ENCODE results near the gene NHEJ1.

The NHEJ1 gene

GRCh38 chr2:219111375-219112061 lies 49.1 kb downstream of the NHEJ1 start:
- no peak for DNase-seq
- Histone ChIP-seq H3K9me3 (ENCODE audit: severe bottlenecking) (no peaks in the 10 kb centered on the region), H3K4me3 (ENCODE audit: low read depth, low read length) (no peak overlapping the region), H3K36me3 (no peaks in the 10 kb centered on the region; the same call in 1 of the 2 replicates), H3K27ac (no peak overlapping the region), H3K27me3 (ENCODE audit: insufficient read depth, low read depth, severe bottlenecking) (no peaks in the 10 kb centered on the region)
- TF ChIP-seq, protein P1, sequence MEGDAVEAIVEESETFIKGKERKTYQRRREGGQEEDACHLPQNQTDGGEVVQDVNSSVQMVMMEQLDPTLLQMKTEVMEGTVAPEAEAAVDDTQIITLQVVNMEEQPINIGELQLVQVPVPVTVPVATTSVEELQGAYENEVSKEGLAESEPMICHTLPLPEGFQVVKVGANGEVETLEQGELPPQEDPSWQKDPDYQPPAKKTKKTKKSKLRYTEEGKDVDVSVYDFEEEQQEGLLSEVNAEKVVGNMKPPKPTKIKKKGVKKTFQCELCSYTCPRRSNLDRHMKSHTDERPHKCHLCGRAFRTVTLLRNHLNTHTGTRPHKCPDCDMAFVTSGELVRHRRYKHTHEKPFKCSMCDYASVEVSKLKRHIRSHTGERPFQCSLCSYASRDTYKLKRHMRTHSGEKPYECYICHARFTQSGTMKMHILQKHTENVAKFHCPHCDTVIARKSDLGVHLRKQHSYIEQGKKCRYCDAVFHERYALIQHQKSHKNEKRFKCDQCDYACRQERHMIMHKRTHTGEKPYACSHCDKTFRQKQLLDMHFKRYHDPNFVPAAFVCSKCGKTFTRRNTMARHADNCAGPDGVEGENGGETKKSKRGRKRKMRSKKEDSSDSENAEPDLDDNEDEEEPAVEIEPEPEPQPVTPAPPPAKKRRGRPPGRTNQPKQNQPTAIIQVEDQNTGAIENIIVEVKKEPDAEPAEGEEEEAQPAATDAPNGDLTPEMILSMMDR (IDR thresholded peaks at IDR 0.05; ENCODE audit: low read depth, low read length) = no peak

GRCh38 chr2:219109471-219109870 lies 51.1 kb downstream of the NHEJ1 start:
- no peaks in the 10 kb centered on the region for H3K27me3 ChIP-seq (ENCODE audit: insufficient read depth, low read depth, severe bottlenecking)
- no peak for DNase-seq

GRCh38 chr2:219107758-219108157 lies 52.9 kb downstream of the NHEJ1 start:
- TF ChIP-seq, protein P1 (IDR thresholded peaks at IDR 0.05; ENCODE audit: low read depth, low read length) = no peak
- Histone ChIP-seq H3K36me3 (no peaks in the 10 kb centered on the region), H3K27ac (no peak overlapping the region), H3K4me3 (ENCODE audit: low read depth, low read length) (no peak overlapping the region), H3K9me3 (ENCODE audit: severe bottlenecking) (no peaks in the 10 kb centered on the region), H3K27me3 (ENCODE audit: insufficient read depth, low read depth, severe bottlenecking) (no peaks in the 10 kb centered on the region)
- no peak for DNase-seq

More at GRCh38 chr2:219109471-219109870, 51.1 kb downstream of the NHEJ1 start:
- no peaks in the 10 kb centered on the region for H3K9me3 ChIP-seq (ENCODE audit: severe bottlenecking)
- no peak overlapping the region for H3K4me3 ChIP-seq (ENCODE audit: low read depth, low read length)
- H3K27ac ChIP-seq = no peak overlapping the region
- H3K36me3 ChIP-seq = no peaks in the 10 kb centered on the region; the same call in 1 of the 2 replicates
- TF ChIP-seq, protein P1 (IDR thresholded peaks at IDR 0.05; ENCODE audit: low read depth, low read length) = no peak

DNA sequence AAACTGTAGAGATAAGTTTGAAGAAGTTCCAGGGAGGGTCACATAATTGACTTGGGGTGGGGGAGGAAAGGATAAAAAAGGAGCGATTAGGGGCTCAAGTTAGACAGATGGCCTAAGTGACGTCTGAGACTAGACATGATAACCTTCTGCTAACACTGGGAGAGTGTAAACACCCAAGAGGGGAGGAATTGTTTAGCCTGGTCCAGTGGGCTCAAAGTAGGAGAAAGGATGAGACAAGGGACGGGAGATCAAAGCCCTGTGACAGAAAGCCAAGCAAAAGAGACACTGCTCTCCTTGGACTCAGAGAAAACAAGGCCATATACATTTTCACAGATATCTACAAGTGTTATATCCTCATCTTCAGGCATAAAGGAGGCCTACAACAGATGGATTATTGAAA lies 54.4 kb downstream of the NHEJ1 start:
- TF ChIP-seq, protein P1 (IDR thresholded peaks at IDR 0.05; ENCODE audit: low read depth, low read length) = no peak
- Histone ChIP-seq H3K36me3 (no peaks in the 10 kb centered on the region), H3K27me3 (ENCODE audit: insufficient read depth, low read depth, severe bottlenecking) (no peaks in the 10 kb centered on the region), H3K4me3 (ENCODE audit: low read depth, low read length) (no peak overlapping the region), H3K9me3 (ENCODE audit: severe bottlenecking) (no peaks in the 10 kb centered on the region), H3K27ac (peak overlapping the region; percentile 68)
- peak; percentile 23 for DNase-seq

DNA sequence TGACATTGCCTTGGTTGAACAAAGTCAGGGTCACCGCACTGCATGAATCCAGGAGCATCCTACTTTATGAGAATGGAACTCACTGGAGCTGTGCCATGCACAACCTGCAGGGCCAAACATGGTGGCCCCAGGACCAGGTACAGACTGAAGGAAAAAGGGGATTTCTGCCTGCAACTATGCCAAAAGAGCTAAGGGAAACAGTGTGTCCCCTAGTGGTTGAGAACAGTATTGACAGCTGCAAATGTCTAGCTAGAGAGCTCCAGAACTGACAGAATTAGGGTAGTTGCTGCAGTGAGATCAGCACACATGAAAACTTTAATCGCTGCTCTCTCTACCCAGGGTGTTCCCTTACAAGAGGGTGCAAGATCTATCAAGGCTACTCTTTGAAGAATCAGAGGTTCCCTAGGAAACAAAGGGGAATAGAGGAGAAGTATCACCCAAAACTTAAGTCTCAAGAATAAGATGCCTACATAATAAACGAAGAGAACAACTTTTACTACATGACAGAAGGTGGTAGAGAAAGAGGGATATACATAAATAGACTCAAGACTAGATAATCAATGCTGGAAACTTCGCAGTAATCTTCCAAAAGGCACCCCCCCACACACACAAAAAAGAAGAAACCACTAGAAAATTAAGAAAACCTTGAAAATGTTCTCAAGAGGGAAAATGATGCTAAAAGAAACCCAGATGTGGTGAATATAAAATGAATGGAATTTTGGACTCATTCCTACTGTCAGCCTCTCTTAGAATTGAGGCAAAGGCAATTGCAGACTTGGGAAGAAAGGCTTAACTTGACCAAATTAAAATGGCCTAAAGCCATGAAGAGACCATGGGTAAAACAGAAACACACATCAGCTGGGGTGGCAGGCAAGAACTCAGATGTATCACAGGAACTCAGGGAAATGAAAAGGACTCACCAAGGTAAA lies 56.2 kb downstream of the NHEJ1 start:
- no peak overlapping the region for H3K4me3 ChIP-seq (ENCODE audit: low read depth, low read length)
- DNase-seq = peak; percentile 23
- TF ChIP-seq, protein P1 (IDR thresholded peaks at IDR 0.05; ENCODE audit: low read depth, low read length) = peak; percentile 94
- H3K9me3 ChIP-seq (ENCODE audit: severe bottlenecking) = no peaks in the 10 kb centered on the region
- no peaks in the 10 kb centered on the region for H3K27me3 ChIP-seq (ENCODE audit: insufficient read depth, low read depth, severe bottlenecking)
- no peak overlapping the region for H3K27ac ChIP-seq
- no peaks in the 10 kb centered on the region for H3K36me3 ChIP-seq
